GM23338 (cell line): ENCODE measurements around the gene HTT. TPM values are rescaled to one million over a fixed set of nuclear protein-coding genes. Genes with fewer than 3 reads are reported as not detected.

ENCODE experiments used
- ATAC-seq: fragments of 200-7000 bp; cut with Tn5 transposase; 3 replicates; pipeline ENCODE4 v1.9.1; 2020
- DNase-seq: peaks from one replicate; pipeline ENCODE4 v3.0.0-alpha.2; 2015; ENCODE audit warnings: low spot score
- H2AFZ ChIP-seq: fragments of 200-600 bp; sonication (generic); 2 replicates; pipeline ENCODE4 v1.8.0; 2016; ENCODE audit warnings: antibody characterized with exemption, mild to moderate bottlenecking, moderate library complexity
- H3F3A ChIP-seq: fragments of 200-600 bp; sonication (generic); replicated peaks from 2 replicates; pipeline ENCODE4 v1.8.0; 2017; ENCODE audit warnings: antibody characterized with exemption, mixed run types, low read depth
- H3K27ac ChIP-seq: fragments of 200-600 bp; sonication (generic); 2 replicates; pipeline ENCODE4 v1.6.1; 2016; ENCODE audit warnings: low read depth
- H3K27me3 ChIP-seq: fragments of 200-600 bp; sonication (generic); 2 replicates; pipeline ENCODE4 v1.8.0; 2016; ENCODE audit warnings: mild to moderate bottlenecking, mixed run types, moderate library complexity; ENCODE audit not compliant: insufficient read depth
- H3K36me3 ChIP-seq: fragments of 200-600 bp; sonication (generic); 2 replicates; pipeline ENCODE4 v1.8.0; 2016; ENCODE audit warnings: mild to moderate bottlenecking; ENCODE audit not compliant: insufficient read depth
- H3K4me1 ChIP-seq: fragments of 200-600 bp; sonication (generic); 2 replicates; pipeline ENCODE4 v1.8.0; 2016; ENCODE audit warnings: mild to moderate bottlenecking, moderate library complexity; ENCODE audit not compliant: insufficient read depth
- H3K4me2 ChIP-seq: fragments of 200-600 bp; sonication (generic); 2 replicates; pipeline ENCODE4 v1.7.1; 2017; ENCODE audit warnings: mixed run types
- H3K4me3 ChIP-seq: fragments of 200-600 bp; sonication (generic); 2 replicates; pipeline ENCODE4 v1.6.1; 2016; ENCODE audit warnings: mixed run types
- H3K79me2 ChIP-seq: fragments of 200-600 bp; sonication (generic); replicated peaks from 2 replicates; pipeline ENCODE4 v1.8.0; 2017; ENCODE audit warnings: mild to moderate bottlenecking; ENCODE audit not compliant: insufficient read depth
- H3K9me2 ChIP-seq: fragments of 200-600 bp; sonication (generic); 2 replicates; pipeline ENCODE4 v1.8.0; 2017; ENCODE audit not compliant: insufficient read depth
- H4K20me1 ChIP-seq: fragments of 200-600 bp; sonication (generic); replicated peaks from 2 replicates; pipeline ENCODE4 v1.8.0; 2017; ENCODE audit warnings: mild to moderate bottlenecking; ENCODE audit not compliant: insufficient read depth
- H3K27ac Mint-ChIP-seq: 2 replicates; pipeline ENCODE4 v1.8.0; 2020; ENCODE audit warnings: inconsistent platforms, mild to moderate bottlenecking, moderate library complexity, mixed read lengths
- H3K27me3 Mint-ChIP-seq: 3 replicates; pipeline ENCODE4 v1.8.0; 2022; ENCODE audit warnings: low read depth, mild to moderate bottlenecking, moderate library complexity, mixed read lengths, inconsistent platforms; ENCODE audit not compliant: insufficient read depth, poor library complexity
- H3K36me3 Mint-ChIP-seq: 3 replicates; pipeline ENCODE4 v1.8.0; 2021; ENCODE audit warnings: low read depth, mild to moderate bottlenecking, inconsistent platforms, moderate library complexity, mixed read lengths
- H3K4me1 Mint-ChIP-seq: 3 replicates; pipeline ENCODE4 v1.8.0; 2020; ENCODE audit warnings: mild to moderate bottlenecking, inconsistent platforms, mixed read lengths
- H3K4me3 Mint-ChIP-seq: 3 replicates; pipeline ENCODE4 v1.8.0; 2021; ENCODE audit warnings: moderate library complexity, mild to moderate bottlenecking, inconsistent platforms, mixed read lengths
- H3K9me3 Mint-ChIP-seq: 3 replicates; pipeline ENCODE4 v1.8.0; 2020; ENCODE audit warnings: moderate library complexity, mild to moderate bottlenecking, inconsistent platforms, mixed read lengths
- EZH2 ChIP-seq: fragments of 200-600 bp; sonication (generic); IDR thresholded peaks from one replicate; pipeline ENCODE4 v1.8.0; 2017; ENCODE audit warnings: antibody characterized with exemption, mild to moderate bottlenecking, low read depth; ENCODE audit not compliant: unreplicated experiment
- EZH2phosphoT487 ChIP-seq: fragments of 200-600 bp; sonication (generic); IDR thresholded peaks from one replicate; pipeline ENCODE4 v1.8.1; 2018; ENCODE audit warnings: antibody characterized with exemption; ENCODE audit not compliant: unreplicated experiment
- JUNB ChIP-seq: IDR thresholded peaks from one replicate; pipeline ENCODE4 v1.6.1; 2016; ENCODE audit warnings: antibody characterized with exemption; ENCODE audit not compliant: unreplicated experiment
- NANOG ChIP-seq: IDR thresholded peaks from 2 replicates; pipeline ENCODE4 v1.6.1; 2016; ENCODE audit warnings: antibody characterized with exemption, borderline replicate concordance
- STAT1 ChIP-seq: IDR thresholded peaks from one replicate; pipeline ENCODE4 v1.6.1; 2016; ENCODE audit warnings: antibody characterized with exemption; ENCODE audit not compliant: unreplicated experiment
- ZNF331 ChIP-seq: fragments of 250-450 bp; sonication (Bioruptor Pico); IDR thresholded peaks from 2 replicates; pipeline ENCODE4 v1.5.0; 2020; ENCODE audit warnings: low read depth, mild to moderate bottlenecking, moderate library complexity
- polyA plus RNA-seq: library from polyadenylated mRNA; unstranded; fragments of >200 nt; fragmentation: Nextera tagmentation; extraction: Ambion mirVana; gene quantifications from 2 replicates; pipeline ENCODE4 v1.2.1, GENCODE V29; 2016
- total RNA-seq: library from RNA; depleted of rRNA; stranded (reverse); fragments of >200 nt; shearing (Covaris generic); gene quantifications from 2 replicates; pipeline ENCODE4 v1.2.3, GENCODE V29; 2014
- TF ChIP-seq, protein P1 (sequence below): fragments of 250-450 bp; sonication (Bioruptor Pico); IDR thresholded peaks from 2 replicates; pipeline ENCODE4 v1.5.0; 2020; ENCODE audit warnings: mild to moderate bottlenecking, moderate library complexity
- TF ChIP-seq, protein P2 (sequence below): IDR thresholded peaks from 2 replicates; pipeline ENCODE4 v1.6.1; 2016; ENCODE audit warnings: antibody characterized with exemption
- TF ChIP-seq, protein P3 (sequence below): IDR thresholded peaks from one replicate; pipeline ENCODE4 v1.6.1; 2018; ENCODE audit warnings: antibody characterized with exemption; ENCODE audit not compliant: unreplicated experiment
- TF ChIP-seq, protein P4 (sequence below), 2 experiments: fragments of 200-600 bp in 1 of 2; sonication (generic) in 1 of 2; conservative IDR thresholded peaks; 2 replicates each; pipeline versions ENCODE4 v1.5.1 to v1.6.1; 2016 to 2017; ENCODE audit warnings: antibody characterized with exemption in 2 of 2, low read depth in 2 of 2, mild to moderate bottlenecking in 2 of 2, moderate library complexity in 1 of 2

The HTT gene
- total and polyA plus RNA-seq, 2 experiments from 2014 or later = 26.6 to 67.7 TPM

DNA sequence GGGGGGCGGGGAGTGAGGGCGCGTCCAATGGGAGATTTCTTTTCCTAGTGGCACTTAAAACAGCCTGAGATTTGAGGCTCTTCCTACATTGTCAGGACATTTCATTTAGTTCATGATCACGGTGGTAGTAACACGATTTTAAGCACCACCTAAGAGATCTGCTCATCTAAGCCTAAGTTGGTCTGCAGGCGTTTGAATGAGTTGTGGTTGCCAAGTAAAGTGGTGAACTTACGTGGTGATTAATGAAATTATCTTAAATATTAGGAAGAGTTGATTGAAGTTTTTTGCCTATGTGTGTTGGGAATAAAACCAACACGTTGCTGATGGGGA is 1.1 kb downstream of the HTT start (continued):
- TF ChIP-seq, protein P1, sequence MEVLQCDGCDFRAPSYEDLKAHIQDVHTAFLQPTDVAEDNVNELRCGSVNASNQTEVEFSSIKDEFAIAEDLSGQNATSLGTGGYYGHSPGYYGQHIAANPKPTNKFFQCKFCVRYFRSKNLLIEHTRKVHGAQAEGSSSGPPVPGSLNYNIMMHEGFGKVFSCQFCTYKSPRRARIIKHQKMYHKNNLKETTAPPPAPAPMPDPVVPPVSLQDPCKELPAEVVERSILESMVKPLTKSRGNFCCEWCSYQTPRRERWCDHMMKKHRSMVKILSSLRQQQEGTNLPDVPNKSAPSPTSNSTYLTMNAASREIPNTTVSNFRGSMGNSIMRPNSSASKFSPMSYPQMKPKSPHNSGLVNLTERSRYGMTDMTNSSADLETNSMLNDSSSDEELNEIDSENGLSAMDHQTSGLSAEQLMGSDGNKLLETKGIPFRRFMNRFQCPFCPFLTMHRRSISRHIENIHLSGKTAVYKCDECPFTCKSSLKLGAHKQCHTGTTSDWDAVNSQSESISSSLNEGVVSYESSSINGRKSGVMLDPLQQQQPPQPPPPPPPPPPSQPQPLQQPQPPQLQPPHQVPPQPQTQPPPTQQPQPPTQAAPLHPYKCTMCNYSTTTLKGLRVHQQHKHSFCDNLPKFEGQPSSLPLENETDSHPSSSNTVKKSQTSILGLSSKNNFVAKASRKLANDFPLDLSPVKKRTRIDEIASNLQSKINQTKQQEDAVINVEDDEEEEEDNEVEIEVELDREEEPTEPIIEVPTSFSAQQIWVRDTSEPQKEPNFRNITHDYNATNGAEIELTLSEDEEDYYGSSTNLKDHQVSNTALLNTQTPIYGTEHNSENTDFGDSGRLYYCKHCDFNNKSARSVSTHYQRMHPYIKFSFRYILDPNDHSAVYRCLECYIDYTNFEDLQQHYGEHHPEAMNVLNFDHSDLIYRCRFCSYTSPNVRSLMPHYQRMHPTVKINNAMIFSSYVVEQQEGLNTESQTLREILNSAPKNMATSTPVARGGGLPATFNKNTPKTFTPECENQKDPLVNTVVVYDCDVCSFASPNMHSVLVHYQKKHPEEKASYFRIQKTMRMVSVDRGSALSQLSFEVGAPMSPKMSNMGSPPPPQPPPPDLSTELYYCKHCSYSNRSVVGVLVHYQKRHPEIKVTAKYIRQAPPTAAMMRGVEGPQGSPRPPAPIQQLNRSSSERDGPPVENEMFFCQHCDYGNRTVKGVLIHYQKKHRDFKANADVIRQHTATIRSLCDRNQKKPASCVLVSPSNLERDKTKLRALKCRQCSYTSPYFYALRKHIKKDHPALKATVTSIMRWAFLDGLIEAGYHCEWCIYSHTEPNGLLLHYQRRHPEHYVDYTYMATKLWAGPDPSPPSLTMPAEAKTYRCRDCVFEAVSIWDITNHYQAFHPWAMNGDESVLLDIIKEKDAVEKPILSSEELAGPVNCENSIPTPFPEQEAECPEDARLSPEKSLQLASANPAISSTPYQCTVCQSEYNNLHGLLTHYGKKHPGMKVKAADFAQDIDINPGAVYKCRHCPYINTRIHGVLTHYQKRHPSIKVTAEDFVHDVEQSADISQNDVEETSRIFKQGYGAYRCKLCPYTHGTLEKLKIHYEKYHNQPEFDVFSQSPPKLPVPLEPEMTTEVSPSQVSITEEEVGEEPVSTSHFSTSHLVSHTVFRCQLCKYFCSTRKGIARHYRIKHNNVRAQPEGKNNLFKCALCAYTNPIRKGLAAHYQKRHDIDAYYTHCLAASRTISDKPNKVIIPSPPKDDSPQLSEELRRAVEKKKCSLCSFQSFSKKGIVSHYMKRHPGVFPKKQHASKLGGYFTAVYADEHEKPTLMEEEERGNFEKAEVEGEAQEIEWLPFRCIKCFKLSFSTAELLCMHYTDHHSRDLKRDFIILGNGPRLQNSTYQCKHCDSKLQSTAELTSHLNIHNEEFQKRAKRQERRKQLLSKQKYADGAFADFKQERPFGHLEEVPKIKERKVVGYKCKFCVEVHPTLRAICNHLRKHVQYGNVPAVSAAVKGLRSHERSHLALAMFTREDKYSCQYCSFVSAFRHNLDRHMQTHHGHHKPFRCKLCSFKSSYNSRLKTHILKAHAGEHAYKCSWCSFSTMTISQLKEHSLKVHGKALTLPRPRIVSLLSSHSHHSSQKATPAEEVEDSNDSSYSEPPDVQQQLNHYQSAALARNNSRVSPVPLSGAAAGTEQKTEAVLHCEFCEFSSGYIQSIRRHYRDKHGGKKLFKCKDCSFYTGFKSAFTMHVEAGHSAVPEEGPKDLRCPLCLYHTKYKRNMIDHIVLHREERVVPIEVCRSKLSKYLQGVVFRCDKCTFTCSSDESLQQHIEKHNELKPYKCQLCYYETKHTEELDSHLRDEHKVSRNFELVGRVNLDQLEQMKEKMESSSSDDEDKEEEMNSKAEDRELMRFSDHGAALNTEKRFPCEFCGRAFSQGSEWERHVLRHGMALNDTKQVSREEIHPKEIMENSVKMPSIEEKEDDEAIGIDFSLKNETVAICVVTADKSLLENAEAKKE (CRISPR knock-in tag) = no peak
- no peak for TF ChIP-seq EZH2phosphoT487

DNA sequence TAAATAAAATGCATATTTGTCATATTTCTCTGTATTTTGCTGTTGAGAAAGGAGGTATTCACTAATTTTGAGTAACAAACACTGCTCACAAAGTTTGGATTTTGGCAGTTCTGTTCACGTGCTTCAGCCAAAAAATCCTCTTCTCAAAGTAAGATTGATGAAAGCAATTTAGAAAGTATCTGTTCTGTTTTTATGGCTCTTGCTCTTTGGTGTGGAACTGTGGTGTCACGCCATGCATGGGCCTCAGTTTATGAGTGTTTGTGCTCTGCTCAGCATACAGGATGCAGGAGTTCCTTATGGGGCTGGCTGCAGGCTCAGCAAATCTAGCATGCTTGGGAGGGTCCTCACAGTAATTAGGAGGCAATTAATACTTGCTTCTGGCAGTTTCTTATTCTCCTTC is 3.3 kb downstream of the HTT start:
- peaks cover 73% of the 10 kb centered on the region for H3K79me2 ChIP-seq
- H3K9me2 ChIP-seq = no peaks in the 10 kb centered on the region
- no peak overlapping the region for H3K4me3 ChIP-seq
- no peak overlapping the region for H2AFZ ChIP-seq
- peaks cover 12% of the 10 kb centered on the region for H3K4me1 ChIP-seq
- H3K36me3 ChIP-seq = no peaks in the 10 kb centered on the region
- no peak overlapping the region for H3K4me2 ChIP-seq
- Mint-ChIP-seq H3K9me3 (no peaks in the 10 kb centered on the region), H3K27ac (no peak overlapping the region), H3K4me1 (peaks cover 11% of the 10 kb centered on the region), H3K36me3 (no peaks in the 10 kb centered on the region; the same call in 2 of the 3 replicates), H3K4me3 (no peak overlapping the region), H3K27me3 (peaks cover 3% of the 10 kb centered on the region)
- ATAC-seq = no peak
- peaks cover 53% of the 10 kb centered on the region for H4K20me1 ChIP-seq
- no peak overlapping the region; the same call in 1 of the 2 replicates for H3K27ac ChIP-seq
- no peak for DNase-seq
- H3K27me3 ChIP-seq = no peaks in the 10 kb centered on the region
- H3F3A ChIP-seq = no peaks in the 10 kb centered on the region
- TF ChIP-seq NANOG (no peak), STAT1 (no peak), ZNF331 (CRISPR knock-in tag) (no peak), EZH2phosphoT487 (no peak), JUNB (no peak), EZH2 (no peak)
- TF ChIP-seq, protein P2, sequence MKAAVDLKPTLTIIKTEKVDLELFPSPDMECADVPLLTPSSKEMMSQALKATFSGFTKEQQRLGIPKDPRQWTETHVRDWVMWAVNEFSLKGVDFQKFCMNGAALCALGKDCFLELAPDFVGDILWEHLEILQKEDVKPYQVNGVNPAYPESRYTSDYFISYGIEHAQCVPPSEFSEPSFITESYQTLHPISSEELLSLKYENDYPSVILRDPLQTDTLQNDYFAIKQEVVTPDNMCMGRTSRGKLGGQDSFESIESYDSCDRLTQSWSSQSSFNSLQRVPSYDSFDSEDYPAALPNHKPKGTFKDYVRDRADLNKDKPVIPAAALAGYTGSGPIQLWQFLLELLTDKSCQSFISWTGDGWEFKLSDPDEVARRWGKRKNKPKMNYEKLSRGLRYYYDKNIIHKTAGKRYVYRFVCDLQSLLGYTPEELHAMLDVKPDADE = no peak
- TF ChIP-seq, protein P3, sequence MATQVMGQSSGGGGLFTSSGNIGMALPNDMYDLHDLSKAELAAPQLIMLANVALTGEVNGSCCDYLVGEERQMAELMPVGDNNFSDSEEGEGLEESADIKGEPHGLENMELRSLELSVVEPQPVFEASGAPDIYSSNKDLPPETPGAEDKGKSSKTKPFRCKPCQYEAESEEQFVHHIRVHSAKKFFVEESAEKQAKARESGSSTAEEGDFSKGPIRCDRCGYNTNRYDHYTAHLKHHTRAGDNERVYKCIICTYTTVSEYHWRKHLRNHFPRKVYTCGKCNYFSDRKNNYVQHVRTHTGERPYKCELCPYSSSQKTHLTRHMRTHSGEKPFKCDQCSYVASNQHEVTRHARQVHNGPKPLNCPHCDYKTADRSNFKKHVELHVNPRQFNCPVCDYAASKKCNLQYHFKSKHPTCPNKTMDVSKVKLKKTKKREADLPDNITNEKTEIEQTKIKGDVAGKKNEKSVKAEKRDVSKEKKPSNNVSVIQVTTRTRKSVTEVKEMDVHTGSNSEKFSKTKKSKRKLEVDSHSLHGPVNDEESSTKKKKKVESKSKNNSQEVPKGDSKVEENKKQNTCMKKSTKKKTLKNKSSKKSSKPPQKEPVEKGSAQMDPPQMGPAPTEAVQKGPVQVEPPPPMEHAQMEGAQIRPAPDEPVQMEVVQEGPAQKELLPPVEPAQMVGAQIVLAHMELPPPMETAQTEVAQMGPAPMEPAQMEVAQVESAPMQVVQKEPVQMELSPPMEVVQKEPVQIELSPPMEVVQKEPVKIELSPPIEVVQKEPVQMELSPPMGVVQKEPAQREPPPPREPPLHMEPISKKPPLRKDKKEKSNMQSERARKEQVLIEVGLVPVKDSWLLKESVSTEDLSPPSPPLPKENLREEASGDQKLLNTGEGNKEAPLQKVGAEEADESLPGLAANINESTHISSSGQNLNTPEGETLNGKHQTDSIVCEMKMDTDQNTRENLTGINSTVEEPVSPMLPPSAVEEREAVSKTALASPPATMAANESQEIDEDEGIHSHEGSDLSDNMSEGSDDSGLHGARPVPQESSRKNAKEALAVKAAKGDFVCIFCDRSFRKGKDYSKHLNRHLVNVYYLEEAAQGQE = no peak
- TF ChIP-seq, protein P4, sequence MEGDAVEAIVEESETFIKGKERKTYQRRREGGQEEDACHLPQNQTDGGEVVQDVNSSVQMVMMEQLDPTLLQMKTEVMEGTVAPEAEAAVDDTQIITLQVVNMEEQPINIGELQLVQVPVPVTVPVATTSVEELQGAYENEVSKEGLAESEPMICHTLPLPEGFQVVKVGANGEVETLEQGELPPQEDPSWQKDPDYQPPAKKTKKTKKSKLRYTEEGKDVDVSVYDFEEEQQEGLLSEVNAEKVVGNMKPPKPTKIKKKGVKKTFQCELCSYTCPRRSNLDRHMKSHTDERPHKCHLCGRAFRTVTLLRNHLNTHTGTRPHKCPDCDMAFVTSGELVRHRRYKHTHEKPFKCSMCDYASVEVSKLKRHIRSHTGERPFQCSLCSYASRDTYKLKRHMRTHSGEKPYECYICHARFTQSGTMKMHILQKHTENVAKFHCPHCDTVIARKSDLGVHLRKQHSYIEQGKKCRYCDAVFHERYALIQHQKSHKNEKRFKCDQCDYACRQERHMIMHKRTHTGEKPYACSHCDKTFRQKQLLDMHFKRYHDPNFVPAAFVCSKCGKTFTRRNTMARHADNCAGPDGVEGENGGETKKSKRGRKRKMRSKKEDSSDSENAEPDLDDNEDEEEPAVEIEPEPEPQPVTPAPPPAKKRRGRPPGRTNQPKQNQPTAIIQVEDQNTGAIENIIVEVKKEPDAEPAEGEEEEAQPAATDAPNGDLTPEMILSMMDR (conservative IDR thresholded peaks at IDR 0.05; ENCODE audit: low read depth in 2 of 2) = no peak
